Measurements from ENCODE around the gene HSPBAP1.

DNA sequence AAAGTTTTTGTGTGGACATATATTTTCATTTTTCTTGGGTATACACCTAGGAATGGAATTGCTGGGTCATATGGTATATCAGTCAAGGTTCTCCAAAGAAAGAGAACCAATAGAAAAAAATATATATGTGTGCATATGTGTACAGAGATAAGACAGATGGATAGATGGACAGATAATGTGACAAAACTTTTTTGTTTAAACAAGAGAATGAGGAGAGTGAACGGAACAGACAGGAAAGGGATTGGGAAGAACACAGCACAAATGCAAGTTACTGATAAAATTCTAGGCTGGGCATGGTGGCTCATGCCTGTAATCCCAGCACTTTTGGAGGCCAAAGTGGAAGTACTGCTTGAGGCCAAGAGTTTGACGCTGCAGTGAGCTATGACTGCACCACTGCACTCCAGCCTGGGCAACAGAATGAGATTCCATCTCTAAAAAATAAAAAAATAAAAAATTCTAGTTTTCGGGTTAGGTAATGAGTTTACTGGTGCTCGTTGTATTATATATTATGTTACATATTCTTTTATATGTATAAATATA, 50.0 kb downstream of the HSPBAP1 start:
- TF ChIP-seq, protein P1, sequence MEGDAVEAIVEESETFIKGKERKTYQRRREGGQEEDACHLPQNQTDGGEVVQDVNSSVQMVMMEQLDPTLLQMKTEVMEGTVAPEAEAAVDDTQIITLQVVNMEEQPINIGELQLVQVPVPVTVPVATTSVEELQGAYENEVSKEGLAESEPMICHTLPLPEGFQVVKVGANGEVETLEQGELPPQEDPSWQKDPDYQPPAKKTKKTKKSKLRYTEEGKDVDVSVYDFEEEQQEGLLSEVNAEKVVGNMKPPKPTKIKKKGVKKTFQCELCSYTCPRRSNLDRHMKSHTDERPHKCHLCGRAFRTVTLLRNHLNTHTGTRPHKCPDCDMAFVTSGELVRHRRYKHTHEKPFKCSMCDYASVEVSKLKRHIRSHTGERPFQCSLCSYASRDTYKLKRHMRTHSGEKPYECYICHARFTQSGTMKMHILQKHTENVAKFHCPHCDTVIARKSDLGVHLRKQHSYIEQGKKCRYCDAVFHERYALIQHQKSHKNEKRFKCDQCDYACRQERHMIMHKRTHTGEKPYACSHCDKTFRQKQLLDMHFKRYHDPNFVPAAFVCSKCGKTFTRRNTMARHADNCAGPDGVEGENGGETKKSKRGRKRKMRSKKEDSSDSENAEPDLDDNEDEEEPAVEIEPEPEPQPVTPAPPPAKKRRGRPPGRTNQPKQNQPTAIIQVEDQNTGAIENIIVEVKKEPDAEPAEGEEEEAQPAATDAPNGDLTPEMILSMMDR (IDR thresholded peaks at IDR 0.05 in 8 of 11, conservative IDR thresholded peaks at IDR 0.05 in 3 of 11) = no peak
- no peak for TF ChIP-seq POLR2A (IDR thresholded peaks at IDR 0.05)

Data from spleen (tissue), 7 donors.